DMS114 treated with DMSO at 0.1 percent for 48 hours (cell line): ENCODE measurements around the gene TEKT3.

ENCODE experiments used
- DNase-seq: peaks from one replicate; lab custom pipeline; 2025; ENCODE audit not compliant: unreplicated experiment; lab: John Stamatoyannopoulos, UW

The TEKT3 gene

GRCh38 chr17:15341385-15341849 is at the start of gene TEKT3:
TSS of gene TEKT3 (minus strand) at chr17:15341597. CDS start at chr17:15331585, 10,012 bp downstream.
- DNase-seq, result peak; percentile 3

- DNase-seq, result no peak
Observed at GRCh38 chr17:15388356-15389041, 47.1 kb upstream of the TEKT3 start.

- DNase-seq, result no peak
Observed at GRCh38 chr17:15386083-15386482, 44.7 kb upstream of the TEKT3 start.

- no peak for DNase-seq
Observed at GRCh38 chr17:15385305-15385704, 43.9 kb upstream of the TEKT3 start.

GRCh38 chr17:15384142-15384787 is 42.9 kb upstream of the TEKT3 start:
- DNase-seq, result no peak

- no peak for DNase-seq
Observed at GRCh38 chr17:15382914-15383313, 41.5 kb upstream of the TEKT3 start.

- DNase-seq, result no peak
Observed at GRCh38 chr17:15381707-15382106, 40.3 kb upstream of the TEKT3 start.

- DNase-seq, result no peak
Observed at GRCh38 chr17:15380446-15380845, 39.0 kb upstream of the TEKT3 start.

GRCh38 chr17:15379659-15380058 is 38.3 kb upstream of the TEKT3 start:
- no peak for DNase-seq

GRCh38 chr17:15378243-15378642 is 36.8 kb upstream of the TEKT3 start:
- DNase-seq, result no peak

GRCh38 chr17:15377616-15378015 is 36.2 kb upstream of the TEKT3 start:
- DNase-seq, result no peak

- no peak for DNase-seq
Observed at GRCh38 chr17:15377200-15377599, 35.8 kb upstream of the TEKT3 start.

- no peak for DNase-seq
Observed at GRCh38 chr17:15371376-15372130, 30.2 kb upstream of the TEKT3 start.

GRCh38 chr17:15368600-15368999 is 27.2 kb upstream of the TEKT3 start:
- no peak for DNase-seq

GRCh38 chr17:15366026-15366425 is 24.6 kb upstream of the TEKT3 start:
- DNase-seq, result no peak

GRCh38 chr17:15364615-15365014 is 23.2 kb upstream of the TEKT3 start:
- no peak for DNase-seq

GRCh38 chr17:15363702-15364101 is 22.3 kb upstream of the TEKT3 start:
- no peak for DNase-seq

GRCh38 chr17:15361592-15361991 is 20.2 kb upstream of the TEKT3 start:
- no peak for DNase-seq

GRCh38 chr17:15361151-15361550 is 19.8 kb upstream of the TEKT3 start:
- no peak for DNase-seq

GRCh38 chr17:15354256-15354655 is 12.9 kb upstream of the TEKT3 start:
- DNase-seq, result no peak

- DNase-seq, result no peak
Observed at GRCh38 chr17:15351925-15352324, 10.5 kb upstream of the TEKT3 start.

GRCh38 chr17:15351478-15351840 is 10.1 kb upstream of the TEKT3 start:
- DNase-seq, result no peak
